Erythroblast (primary cell): ENCODE measurements around the gene TLE2.

Source experiments
- GATA1 ChIP-seq: IDR thresholded peaks from 2 replicates; pipeline ENCODE4 v1.6.1; 2011; ENCODE audit warnings: low read depth, mild to moderate bottlenecking, control low read depth, low read length, moderate library complexity
- POLR2A ChIP-seq: IDR thresholded peaks from 2 replicates; pipeline ENCODE4 v1.6.1; 2011; ENCODE audit warnings: mild to moderate bottlenecking, low read length

- TF ChIP-seq POLR2A (peak; percentile 72), GATA1 (no peak)
Observed at GRCh38 chr19:3035542-3036118, 6.5 kb upstream of the TLE2 start.
